Suprapubic skin (tissue), 4 donors: ENCODE data around the gene PUSL1.

ENCODE experiments used
- CTCF ChIP-seq, 2 donors: fragments of 200-600 bp in 1 of 2; fragments of 450-650 bp in 1 of 2; sonication (generic) in 1 of 2; IDR thresholded peaks; one replicate each; pipeline ENCODE4 v1.5.1; 2016 to 2019; ENCODE audit warnings: antibody characterized with exemption in 2 of 2, mild to moderate bottlenecking in 1 of 2, moderate library complexity in 1 of 2
- EP300 ChIP-seq: sonication (generic); formaldehyde crosslinking; IDR thresholded peaks from one replicate; pipeline ENCODE4 v1.6.1; 2017; ENCODE audit warnings: antibody characterized with exemption
- POLR2A ChIP-seq, 2 donors: fragments of 450-650 bp; IDR thresholded peaks; one replicate each; pipeline ENCODE4 v1.6.1; 2017; ENCODE audit warnings: antibody characterized with exemption in 2 of 2, mild to moderate bottlenecking in 2 of 2, moderate library complexity in 2 of 2
- POLR2AphosphoS5 ChIP-seq, 3 donors: sonication (generic); formaldehyde crosslinking; IDR thresholded peaks; one replicate each; pipeline ENCODE4 v1.6.1; 2017; ENCODE audit warnings: antibody characterized with exemption in 3 of 3

GRCh38 chr1:1293263-1294249 is 14.8 kb upstream of the PUSL1 start:
- TF ChIP-seq POLR2AphosphoS5 (IDR thresholded peaks at IDR 0.05) = no peak
- no peak for TF ChIP-seq CTCF (IDR thresholded peaks at IDR 0.05)
- TF ChIP-seq POLR2A (IDR thresholded peaks at IDR 0.05) = no peak
- TF ChIP-seq EP300 = no peak
